ENCODE data around the gene HSPG2.
"Not testable (repeated sequence)": the region's sequence is repeated elsewhere in the genome, so short reads cannot be mapped to it uniquely, and the experiment has no call there.

HSPG2 gene

GRCh38 chr1:21911205-21912001 lies 25.7 kb downstream of the HSPG2 start:
- no peak for DNase-seq

GRCh38 chr1:21910558-21911204 lies 26.4 kb downstream of the HSPG2 start:
- no peak for DNase-seq

- DNase-seq: no peak
These were observed 27.2 kb downstream of the HSPG2 start for GRCh38 chr1:21909787-21910503.

- DNase-seq: no peak
These were observed 27.8 kb downstream of the HSPG2 start for GRCh38 chr1:21909286-21909759.

- not testable (repeated sequence) for DNase-seq
These were observed 29.2 kb downstream of the HSPG2 start for GRCh38 chr1:21907737-21908534.

GRCh38 chr1:21907079-21907418 lies 30.1 kb downstream of the HSPG2 start:
- no peak for DNase-seq

- no peak for DNase-seq
These were observed 30.7 kb downstream of the HSPG2 start for GRCh38 chr1:21906173-21907078.

- no peak for DNase-seq
These were observed 32.2 kb downstream of the HSPG2 start for GRCh38 chr1:21904704-21905520.

GRCh38 chr1:21904454-21904703 lies 32.7 kb downstream of the HSPG2 start:
- no peak for DNase-seq

- DNase-seq: no peak
These were observed 33.3 kb downstream of the HSPG2 start for GRCh38 chr1:21903638-21904453.

GRCh38 chr1:21902026-21903012 lies 34.8 kb downstream of the HSPG2 start:
- no peak for DNase-seq

GRCh38 chr1:21901473-21901847 lies 35.6 kb downstream of the HSPG2 start:
- no peak for DNase-seq

GRCh38 chr1:21900766-21901472 lies 36.2 kb downstream of the HSPG2 start:
- no peak for DNase-seq

- DNase-seq: no peak
These were observed 37.1 kb downstream of the HSPG2 start for GRCh38 chr1:21899987-21900386.

- DNase-seq: no peak
These were observed 37.8 kb downstream of the HSPG2 start for GRCh38 chr1:21899267-21899810.

GRCh38 chr1:21898326-21899200 lies 38.5 kb downstream of the HSPG2 start:
- no peak for DNase-seq

GRCh38 chr1:21897844-21898243 lies 39.3 kb downstream of the HSPG2 start:
- no peak for DNase-seq

Data from CD4-positive, alpha-beta T cell treated with Interleukin-21 for 1 hour (primary cell).